NCI-H2227 treated with DMSO at 0.1 percent for 48 hours (cell line): ENCODE measurements around the gene CTDSPL.
"Not testable (repeated sequence)": the region's sequence is repeated elsewhere in the genome, so short reads cannot be mapped to it uniquely, and the experiment has no call there.

Experiments used
- DNase-seq: peaks from one replicate; lab custom pipeline; 2025; lab: John Stamatoyannopoulos, UW

Gene CTDSPL

GRCh38 chr3:37861620-37862041, at the start of gene CTDSPL:
Gene CTDSPL, plus strand, starts transcription at chr3:37861880. Its CDS starts 320 bp downstream, at chr3:37862200.
- DNase-seq: peak; percentile 28

- DNase-seq: no peak
Measured at GRCh38 chr3:37812499-37812896, 49.2 kb upstream of the CTDSPL start.

DNA sequence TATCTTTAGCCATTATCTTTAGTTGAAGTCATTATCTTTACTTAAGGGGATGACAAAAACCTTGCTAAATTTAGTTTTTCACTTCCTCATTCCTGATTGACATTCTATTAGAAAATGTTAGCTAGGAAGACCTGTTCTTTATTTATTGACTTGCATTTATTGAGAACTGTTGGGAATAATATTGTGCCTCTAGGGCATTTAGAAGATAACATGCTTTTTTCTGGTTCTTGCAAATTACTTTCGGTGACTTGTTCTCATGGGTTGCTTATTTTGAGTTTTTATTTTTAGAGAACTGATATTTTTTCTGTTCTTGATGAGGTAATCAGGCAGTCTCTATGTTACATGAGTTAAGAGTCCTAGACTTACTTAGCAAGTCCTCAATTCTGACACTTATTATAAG, 48.3 kb upstream of the CTDSPL start:
- DNase-seq: no peak

GRCh38 chr3:37814547-37814946, 47.1 kb upstream of the CTDSPL start:
- no peak for DNase-seq

- not testable (repeated sequence) for DNase-seq
Measured at GRCh38 chr3:37815156-37815555, 46.5 kb upstream of the CTDSPL start.

- no peak for DNase-seq
Measured at GRCh38 chr3:37816271-37816670, 45.4 kb upstream of the CTDSPL start.

DNA sequence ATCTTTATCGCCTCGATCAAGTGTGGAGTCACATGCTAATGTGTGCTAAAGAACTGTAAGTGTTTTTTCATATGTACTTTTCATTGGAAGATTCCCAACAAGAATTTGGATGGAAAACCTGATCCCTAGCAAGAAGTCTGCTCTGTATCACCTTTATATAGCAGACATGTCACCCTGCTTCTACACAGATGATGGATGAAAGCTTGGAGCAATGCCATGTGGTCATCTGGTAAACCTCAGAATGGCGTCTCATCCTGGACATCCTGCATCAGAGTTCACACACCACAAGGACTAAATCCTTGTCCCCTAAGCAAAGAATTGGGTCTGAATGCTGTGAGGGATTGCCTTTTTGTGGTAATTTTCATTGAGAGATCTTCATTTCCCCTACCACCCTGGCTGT, 42.1 kb upstream of the CTDSPL start:
- no peak for DNase-seq

GRCh38 chr3:37820286-37820685, 41.4 kb upstream of the CTDSPL start:
- no peak for DNase-seq

GRCh38 chr3:37823189-37823588, 38.5 kb upstream of the CTDSPL start:
- no peak for DNase-seq

DNA sequence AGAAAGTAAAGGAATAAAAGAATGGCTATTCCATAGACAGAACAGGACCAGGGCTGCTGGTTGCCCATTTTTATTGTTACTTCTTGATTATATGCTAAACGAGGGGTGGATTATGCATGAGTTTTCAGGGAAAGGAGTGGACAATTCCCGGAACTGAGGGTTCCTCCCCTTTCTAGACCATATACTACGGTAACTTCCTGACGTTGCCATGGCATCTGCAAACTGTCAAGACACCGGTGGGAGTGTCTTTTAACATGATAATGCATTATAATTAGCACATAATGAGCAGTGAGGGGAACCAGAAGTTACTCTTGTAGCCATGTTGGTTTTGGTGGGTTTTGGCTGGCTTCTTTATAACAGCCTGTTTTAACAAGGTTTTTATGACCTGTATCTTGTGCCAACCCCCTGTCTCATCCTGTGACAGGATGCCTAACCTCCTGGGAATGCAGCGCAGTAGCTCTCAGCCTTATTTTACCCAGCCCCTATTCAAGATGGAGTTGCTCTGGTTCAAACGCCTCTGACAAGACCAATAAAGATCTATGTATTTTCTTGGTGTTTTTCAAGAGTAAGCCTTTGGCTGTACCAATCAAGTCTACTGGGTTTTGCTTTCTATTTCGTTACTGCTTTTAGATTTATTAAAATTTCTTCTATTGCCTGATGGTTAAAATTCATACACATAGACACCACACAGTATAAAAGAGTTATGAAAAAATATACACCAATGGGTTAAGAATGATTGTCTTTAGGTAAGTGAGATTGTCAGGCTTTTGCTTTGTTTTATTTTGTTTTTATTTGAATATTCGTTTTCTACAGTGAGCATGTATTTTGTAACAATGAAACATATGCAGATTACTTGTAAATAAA, 37.4 kb upstream of the CTDSPL start:
- DNase-seq: no peak

DNA sequence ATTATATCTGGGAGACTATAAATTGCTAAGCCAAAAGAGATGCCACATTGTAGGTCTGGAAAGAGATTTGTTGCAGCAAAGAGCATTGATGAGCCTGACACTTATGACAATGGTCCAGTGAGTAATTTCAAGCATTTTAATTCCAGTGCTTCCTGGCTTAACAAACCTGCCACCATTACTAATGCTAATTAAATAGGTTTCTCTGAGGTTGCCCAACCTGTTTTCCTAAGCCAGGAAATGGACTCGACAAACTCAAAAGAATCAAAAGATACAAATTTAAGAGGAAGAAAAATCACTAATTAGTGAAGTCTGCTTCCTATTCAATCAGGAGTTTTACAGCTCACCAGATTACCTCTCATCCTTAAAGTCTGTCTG, 36.7 kb upstream of the CTDSPL start:
- no peak for DNase-seq

DNA sequence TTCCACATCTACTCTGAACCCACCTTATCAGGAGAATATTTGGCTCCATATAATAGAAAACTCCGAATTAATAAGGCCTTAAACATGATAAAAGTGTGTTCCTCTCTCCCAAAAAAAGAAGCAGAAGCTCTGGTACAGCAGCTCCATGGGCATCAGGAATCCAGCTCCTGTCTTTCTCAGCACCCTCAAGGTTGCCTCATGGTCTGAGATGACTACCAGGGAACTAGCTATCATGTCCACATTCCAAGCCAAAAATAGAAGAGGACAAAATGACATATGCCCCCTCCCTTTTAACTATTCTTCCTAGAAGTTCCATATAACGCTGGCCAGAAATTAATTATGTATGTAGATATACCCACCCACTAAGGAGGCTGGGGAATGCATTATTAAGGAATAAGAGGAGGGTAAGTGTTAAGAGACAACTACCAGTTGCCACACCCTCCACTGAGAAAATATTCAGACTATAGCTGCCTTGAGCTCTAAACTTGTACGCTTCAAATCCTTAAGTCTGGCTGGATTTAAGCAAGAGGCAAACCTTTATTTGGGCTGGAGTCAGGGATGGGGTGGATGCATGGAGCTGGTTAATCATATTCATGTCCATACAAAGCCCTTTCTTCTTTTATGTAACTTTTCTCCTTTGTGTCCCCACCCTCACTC, 35.8 kb upstream of the CTDSPL start:
- DNase-seq: no peak

- DNase-seq: no peak
Measured at GRCh38 chr3:37826502-37826901, 35.2 kb upstream of the CTDSPL start.

DNA sequence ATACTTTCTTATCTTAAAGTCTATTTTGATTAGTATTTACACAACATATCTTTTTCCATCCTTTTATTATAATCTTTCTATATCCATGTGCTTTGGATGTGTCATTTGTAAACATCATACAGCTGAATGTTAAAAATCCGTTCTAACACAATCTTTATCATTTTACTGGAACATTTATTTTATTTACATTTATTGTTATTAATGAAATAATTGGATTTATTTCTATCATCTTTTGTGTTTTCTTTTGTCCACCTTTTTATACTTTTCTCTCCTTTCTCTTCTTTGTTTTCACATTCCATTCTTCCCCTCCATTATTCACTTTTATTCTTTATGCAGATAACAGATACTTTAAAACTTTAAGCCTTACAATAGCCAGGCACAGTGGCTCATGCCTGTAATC, 34.7 kb upstream of the CTDSPL start:
- DNase-seq: no peak

GRCh38 chr3:37832480-37832879, 29.2 kb upstream of the CTDSPL start:
- no peak for DNase-seq

DNA sequence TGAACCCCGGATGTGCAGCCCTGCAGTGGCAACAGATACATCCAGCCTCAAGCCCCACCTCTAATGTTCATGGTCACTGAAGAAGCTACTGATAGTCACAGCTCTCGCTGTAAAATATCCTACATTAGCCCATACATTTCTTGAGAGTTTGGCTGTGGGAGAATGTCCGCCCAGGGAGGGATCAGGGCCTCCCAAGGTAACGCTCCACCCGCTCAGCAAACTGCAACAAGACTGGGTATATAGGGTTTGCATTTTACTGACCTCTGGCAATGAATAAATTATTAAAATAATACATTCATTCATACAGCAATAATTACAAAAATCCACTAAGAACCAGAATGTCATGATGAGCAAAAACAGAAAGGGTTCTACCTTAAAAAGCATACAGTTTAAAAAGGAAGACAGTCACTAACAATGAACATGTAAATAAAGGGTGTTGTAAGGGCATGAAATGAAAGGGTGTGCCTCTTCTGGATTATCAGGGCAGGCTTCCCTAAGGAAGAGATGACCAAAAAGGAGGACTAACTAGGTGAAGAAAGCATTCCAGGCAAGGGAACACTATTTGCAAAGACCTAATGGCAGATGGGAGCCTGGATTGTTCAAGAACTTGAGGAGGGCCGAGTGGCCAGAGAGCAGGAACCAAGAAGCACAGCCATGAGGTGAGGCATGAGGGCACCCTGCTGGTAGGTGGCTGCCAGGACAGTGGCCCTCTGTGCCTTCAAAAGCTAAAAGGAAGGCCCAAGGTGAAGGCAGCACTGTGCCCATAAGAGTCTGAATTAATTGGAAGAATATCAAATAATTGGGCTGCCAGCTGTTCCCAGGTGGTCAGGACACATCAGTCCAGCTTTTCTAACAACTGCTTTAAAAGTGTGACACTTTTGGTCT, 28.1 kb upstream of the CTDSPL start:
- DNase-seq: no peak

GRCh38 chr3:37836589-37836988, 25.1 kb upstream of the CTDSPL start:
- no peak for DNase-seq

- no peak for DNase-seq
Measured at GRCh38 chr3:37847689-37848088, 14.0 kb upstream of the CTDSPL start.

- no peak for DNase-seq
Measured at GRCh38 chr3:37849146-37849923, 12.3 kb upstream of the CTDSPL start.

DNA sequence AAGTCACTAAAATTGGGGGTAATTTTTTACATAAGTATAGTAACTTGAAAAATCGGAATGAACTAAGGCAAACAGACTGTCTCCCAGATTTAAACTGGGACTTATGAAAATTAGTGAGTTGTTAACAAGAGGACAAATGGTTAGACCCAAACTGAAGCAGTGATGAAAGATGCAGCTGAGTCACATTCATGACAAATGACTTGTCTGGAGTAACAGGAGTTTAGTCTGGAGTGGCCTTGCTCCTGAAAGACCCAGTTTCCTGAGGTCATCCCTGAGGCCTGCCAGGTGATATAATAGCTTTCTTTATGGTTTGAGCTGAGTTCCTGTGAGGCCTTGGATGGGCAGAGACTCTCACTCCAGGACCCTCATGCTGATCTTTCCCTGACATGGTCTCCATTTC, 9.6 kb upstream of the CTDSPL start:
- no peak for DNase-seq

DNA sequence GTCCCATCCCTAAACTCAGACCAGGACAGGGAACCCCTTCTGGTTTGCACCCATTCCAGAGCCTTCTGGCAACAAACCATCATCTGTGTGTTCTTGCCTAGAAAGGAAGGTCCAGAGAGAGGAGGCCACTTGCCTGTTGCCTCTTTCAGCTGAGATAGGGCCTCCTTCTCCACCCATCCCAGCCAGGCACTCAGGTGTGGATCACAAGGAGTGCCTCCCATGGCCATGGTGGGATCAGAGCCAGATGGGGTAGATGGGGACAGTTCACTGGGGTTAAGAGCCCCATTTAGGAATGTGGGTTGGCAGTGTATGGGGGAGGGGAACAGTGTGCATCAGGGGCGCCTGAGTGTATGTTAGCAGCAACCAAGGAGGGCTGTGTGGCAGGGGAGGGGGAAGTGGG, 8.9 kb upstream of the CTDSPL start:
- DNase-seq: no peak
